GM12878 (cell line): Measurements from ENCODE around the gene DLG1.

Experiments used
- ETV6 ChIP-seq, 2 experiments: fragments of 450-650 bp in 1 of 2; IDR thresholded peaks in 1 of 2; conservative IDR thresholded peaks in 1 of 2; 2 replicates each; pipeline ENCODE4 v1.6.1; 2014; ENCODE audit warnings: antibody characterized with exemption in 1 of 2, borderline replicate concordance in 1 of 2, low read depth in 1 of 2, mild to moderate bottlenecking in 1 of 2, moderate library complexity in 1 of 2
- FOXK2 ChIP-seq: fragments of 450-650 bp; IDR thresholded peaks from 2 replicates; pipeline ENCODE4 v1.6.1; 2017; ENCODE audit warnings: mild to moderate bottlenecking, moderate library complexity
- JUND ChIP-seq: IDR thresholded peaks from 2 replicates; pipeline ENCODE4 v1.6.1; 2012; ENCODE audit warnings: low read depth, mild to moderate bottlenecking, low read length, improper control_type of control experiment, moderate library complexity
- SRF ChIP-seq, 2 experiments: IDR thresholded peaks; 2 replicates each; pipeline ENCODE4 v1.6.1; 2011; ENCODE audit warnings: low read depth in 2 of 2, low read length in 2 of 2, mild to moderate bottlenecking in 1 of 2, moderate library complexity in 1 of 2
- YBX1 ChIP-seq: fragments of 450-650 bp; IDR thresholded peaks from 2 replicates; pipeline ENCODE4 v1.6.1; 2016; ENCODE audit warnings: antibody characterized with exemption
- TF ChIP-seq, protein P1 (sequence below), 3 experiments: IDR thresholded peaks in 2 of 3; conservative IDR thresholded peaks in 1 of 3; 2 replicates each; pipeline ENCODE4 v1.5.1; 2011; ENCODE audit warnings: low read depth in 3 of 3, low read length in 3 of 3, mild to moderate bottlenecking in 3 of 3, control low read depth in 2 of 3, moderate library complexity in 2 of 3, inconsistent platforms in 1 of 3, mixed read lengths in 1 of 3; ENCODE audit not compliant: control insufficient read depth in 2 of 3, insufficient read depth in 1 of 3; ENCODE audit errors: extremely low read depth in 1 of 3
- TF ChIP-seq, protein P2 (sequence below): fragments of 450-650 bp; IDR thresholded peaks from 2 replicates; pipeline ENCODE4 v1.6.1; 2017; ENCODE audit warnings: antibody characterized with exemption, mild to moderate bottlenecking, moderate library complexity

DNA sequence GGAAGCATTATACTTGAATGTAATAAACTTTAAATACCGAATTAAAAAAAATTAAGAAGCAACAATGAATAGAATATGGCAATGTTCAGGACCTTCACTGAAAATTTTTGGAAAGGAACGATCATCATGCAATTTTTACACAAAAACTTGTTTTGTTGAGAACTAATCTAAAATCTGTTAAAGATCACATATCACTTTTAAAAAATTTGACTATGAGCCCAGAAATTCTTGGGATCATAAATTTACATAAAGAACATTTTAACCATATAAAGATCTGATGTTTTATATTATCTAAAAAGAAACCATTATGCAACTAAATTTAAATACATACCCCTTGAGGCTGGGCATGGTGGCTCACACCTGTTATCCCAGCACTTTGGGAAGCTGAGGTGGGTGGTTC lies 192.6 kb downstream of the DLG1 start:
- no peak for TF ChIP-seq JUND
- TF ChIP-seq YBX1 = no peak
- no peak for TF ChIP-seq FOXK2
- TF ChIP-seq, protein P1, sequence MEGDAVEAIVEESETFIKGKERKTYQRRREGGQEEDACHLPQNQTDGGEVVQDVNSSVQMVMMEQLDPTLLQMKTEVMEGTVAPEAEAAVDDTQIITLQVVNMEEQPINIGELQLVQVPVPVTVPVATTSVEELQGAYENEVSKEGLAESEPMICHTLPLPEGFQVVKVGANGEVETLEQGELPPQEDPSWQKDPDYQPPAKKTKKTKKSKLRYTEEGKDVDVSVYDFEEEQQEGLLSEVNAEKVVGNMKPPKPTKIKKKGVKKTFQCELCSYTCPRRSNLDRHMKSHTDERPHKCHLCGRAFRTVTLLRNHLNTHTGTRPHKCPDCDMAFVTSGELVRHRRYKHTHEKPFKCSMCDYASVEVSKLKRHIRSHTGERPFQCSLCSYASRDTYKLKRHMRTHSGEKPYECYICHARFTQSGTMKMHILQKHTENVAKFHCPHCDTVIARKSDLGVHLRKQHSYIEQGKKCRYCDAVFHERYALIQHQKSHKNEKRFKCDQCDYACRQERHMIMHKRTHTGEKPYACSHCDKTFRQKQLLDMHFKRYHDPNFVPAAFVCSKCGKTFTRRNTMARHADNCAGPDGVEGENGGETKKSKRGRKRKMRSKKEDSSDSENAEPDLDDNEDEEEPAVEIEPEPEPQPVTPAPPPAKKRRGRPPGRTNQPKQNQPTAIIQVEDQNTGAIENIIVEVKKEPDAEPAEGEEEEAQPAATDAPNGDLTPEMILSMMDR (IDR thresholded peaks at IDR 0.05 in 2 of 3, conservative IDR thresholded peaks at IDR 0.05 in 1 of 3; ENCODE audit: control insufficient read depth in 2 of 3, extremely low read depth in 1 of 3, insufficient read depth in 1 of 3, low read depth in 3 of 3, low read length in 3 of 3) = no peak
- TF ChIP-seq ETV6 (conservative IDR thresholded peaks at IDR 0.05 in 1 of 2, IDR thresholded peaks at IDR 0.05 in 1 of 2; ENCODE audit: borderline replicate concordance in 1 of 2, low read depth in 1 of 2) = no peak
- TF ChIP-seq, protein P2, sequence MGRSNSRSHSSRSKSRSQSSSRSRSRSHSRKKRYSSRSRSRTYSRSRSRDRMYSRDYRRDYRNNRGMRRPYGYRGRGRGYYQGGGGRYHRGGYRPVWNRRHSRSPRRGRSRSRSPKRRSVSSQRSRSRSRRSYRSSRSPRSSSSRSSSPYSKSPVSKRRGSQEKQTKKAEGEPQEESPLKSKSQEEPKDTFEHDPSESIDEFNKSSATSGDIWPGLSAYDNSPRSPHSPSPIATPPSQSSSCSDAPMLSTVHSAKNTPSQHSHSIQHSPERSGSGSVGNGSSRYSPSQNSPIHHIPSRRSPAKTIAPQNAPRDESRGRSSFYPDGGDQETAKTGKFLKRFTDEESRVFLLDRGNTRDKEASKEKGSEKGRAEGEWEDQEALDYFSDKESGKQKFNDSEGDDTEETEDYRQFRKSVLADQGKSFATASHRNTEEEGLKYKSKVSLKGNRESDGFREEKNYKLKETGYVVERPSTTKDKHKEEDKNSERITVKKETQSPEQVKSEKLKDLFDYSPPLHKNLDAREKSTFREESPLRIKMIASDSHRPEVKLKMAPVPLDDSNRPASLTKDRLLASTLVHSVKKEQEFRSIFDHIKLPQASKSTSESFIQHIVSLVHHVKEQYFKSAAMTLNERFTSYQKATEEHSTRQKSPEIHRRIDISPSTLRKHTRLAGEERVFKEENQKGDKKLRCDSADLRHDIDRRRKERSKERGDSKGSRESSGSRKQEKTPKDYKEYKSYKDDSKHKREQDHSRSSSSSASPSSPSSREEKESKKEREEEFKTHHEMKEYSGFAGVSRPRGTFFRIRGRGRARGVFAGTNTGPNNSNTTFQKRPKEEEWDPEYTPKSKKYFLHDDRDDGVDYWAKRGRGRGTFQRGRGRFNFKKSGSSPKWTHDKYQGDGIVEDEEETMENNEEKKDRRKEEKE = no peak
- TF ChIP-seq SRF (IDR thresholded peaks at IDR 0.05; ENCODE audit: low read depth in 2 of 2, low read length in 2 of 2) = no peak
